DMS114 treated with DMSO at 0.1 percent for 48 hours (cell line): ENCODE results near the gene BOLA2B.

ENCODE experiments used
- DNase-seq: peaks from one replicate; lab custom pipeline; 2025; ENCODE audit not compliant: unreplicated experiment; lab: John Stamatoyannopoulos, UW

The BOLA2B gene

DNA sequence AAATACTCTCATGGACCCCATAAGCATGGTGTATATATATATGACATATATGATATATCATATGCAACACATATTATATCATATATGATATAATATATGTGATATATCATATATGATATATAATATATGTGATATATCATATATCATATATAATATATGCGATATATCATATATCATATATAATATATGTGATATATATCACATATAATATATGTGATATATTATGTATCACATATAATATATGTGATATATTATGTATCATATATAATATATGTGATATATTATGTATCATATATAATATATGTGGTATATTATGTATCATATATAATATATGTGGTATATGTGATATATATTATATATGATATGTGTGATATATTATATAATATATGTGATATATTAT is 48.5 kb downstream of the BOLA2B start:
- DNase-seq = no peak

DNA sequence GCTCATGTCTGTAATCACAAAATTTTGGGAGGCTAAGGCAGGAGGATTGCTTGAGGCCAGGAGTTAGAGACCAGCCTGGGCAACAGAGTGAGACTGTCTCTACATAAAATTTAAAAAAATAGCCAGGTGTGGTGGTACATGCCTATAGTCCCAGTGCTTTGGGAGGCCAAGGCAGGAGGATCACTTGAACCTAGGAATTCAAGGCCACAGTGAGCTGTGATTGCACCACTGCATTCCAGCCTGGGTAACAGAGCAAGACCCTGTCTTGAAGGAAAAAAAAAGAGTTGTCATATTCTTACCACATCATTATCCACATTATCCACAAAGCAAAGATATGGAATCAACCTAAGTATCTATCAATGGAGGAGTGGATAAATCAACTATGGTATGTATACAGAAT is 49.4 kb downstream of the BOLA2B start:
- no peak for DNase-seq

GRCh38 chr16:30143347-30143702 is 50.1 kb downstream of the BOLA2B start:
- DNase-seq = no peak
